GM23338 (cell line): Measurements from ENCODE around the gene CAPN10. TPM values are rescaled to one million over a fixed set of nuclear protein-coding genes. Genes with fewer than 3 reads are reported as not detected.

ENCODE experiments used
- ATAC-seq: fragments of 200-7000 bp; cut with Tn5 transposase; 3 replicates; pipeline ENCODE4 v1.9.1; 2020
- DNase-seq: peaks from one replicate; pipeline ENCODE4 v3.0.0-alpha.2; 2015; ENCODE audit warnings: low spot score
- H2AFZ ChIP-seq: fragments of 200-600 bp; sonication (generic); 2 replicates; pipeline ENCODE4 v1.8.0; 2016; ENCODE audit warnings: antibody characterized with exemption, mild to moderate bottlenecking, moderate library complexity
- H3F3A ChIP-seq: fragments of 200-600 bp; sonication (generic); replicated peaks from 2 replicates; pipeline ENCODE4 v1.8.0; 2017; ENCODE audit warnings: antibody characterized with exemption, mixed run types, low read depth
- H3K27ac ChIP-seq: fragments of 200-600 bp; sonication (generic); 2 replicates; pipeline ENCODE4 v1.6.1; 2016; ENCODE audit warnings: low read depth
- H3K27me3 ChIP-seq: fragments of 200-600 bp; sonication (generic); 2 replicates; pipeline ENCODE4 v1.8.0; 2016; ENCODE audit warnings: mild to moderate bottlenecking, mixed run types, moderate library complexity; ENCODE audit not compliant: insufficient read depth
- H3K36me3 ChIP-seq: fragments of 200-600 bp; sonication (generic); 2 replicates; pipeline ENCODE4 v1.8.0; 2016; ENCODE audit warnings: mild to moderate bottlenecking; ENCODE audit not compliant: insufficient read depth
- H3K4me1 ChIP-seq: fragments of 200-600 bp; sonication (generic); 2 replicates; pipeline ENCODE4 v1.8.0; 2016; ENCODE audit warnings: mild to moderate bottlenecking, moderate library complexity; ENCODE audit not compliant: insufficient read depth
- H3K4me2 ChIP-seq: fragments of 200-600 bp; sonication (generic); 2 replicates; pipeline ENCODE4 v1.7.1; 2017; ENCODE audit warnings: mixed run types
- H3K4me3 ChIP-seq: fragments of 200-600 bp; sonication (generic); 2 replicates; pipeline ENCODE4 v1.6.1; 2016; ENCODE audit warnings: mixed run types
- H3K79me2 ChIP-seq: fragments of 200-600 bp; sonication (generic); replicated peaks from 2 replicates; pipeline ENCODE4 v1.8.0; 2017; ENCODE audit warnings: mild to moderate bottlenecking; ENCODE audit not compliant: insufficient read depth
- H3K9me2 ChIP-seq: fragments of 200-600 bp; sonication (generic); 2 replicates; pipeline ENCODE4 v1.8.0; 2017; ENCODE audit not compliant: insufficient read depth
- H4K20me1 ChIP-seq: fragments of 200-600 bp; sonication (generic); replicated peaks from 2 replicates; pipeline ENCODE4 v1.8.0; 2017; ENCODE audit warnings: mild to moderate bottlenecking; ENCODE audit not compliant: insufficient read depth
- H3K27ac Mint-ChIP-seq: 2 replicates; pipeline ENCODE4 v1.8.0; 2020; ENCODE audit warnings: inconsistent platforms, mild to moderate bottlenecking, moderate library complexity, mixed read lengths
- H3K27me3 Mint-ChIP-seq: 3 replicates; pipeline ENCODE4 v1.8.0; 2022; ENCODE audit warnings: low read depth, mild to moderate bottlenecking, moderate library complexity, mixed read lengths, inconsistent platforms; ENCODE audit not compliant: insufficient read depth, poor library complexity
- H3K36me3 Mint-ChIP-seq: 3 replicates; pipeline ENCODE4 v1.8.0; 2021; ENCODE audit warnings: low read depth, mild to moderate bottlenecking, inconsistent platforms, moderate library complexity, mixed read lengths
- H3K4me1 Mint-ChIP-seq: 3 replicates; pipeline ENCODE4 v1.8.0; 2020; ENCODE audit warnings: mild to moderate bottlenecking, inconsistent platforms, mixed read lengths
- H3K4me3 Mint-ChIP-seq: 3 replicates; pipeline ENCODE4 v1.8.0; 2021; ENCODE audit warnings: moderate library complexity, mild to moderate bottlenecking, inconsistent platforms, mixed read lengths
- H3K9me3 Mint-ChIP-seq: 3 replicates; pipeline ENCODE4 v1.8.0; 2020; ENCODE audit warnings: moderate library complexity, mild to moderate bottlenecking, inconsistent platforms, mixed read lengths
- CREB1 ChIP-seq: fragments of 250-450 bp; sonication (Bioruptor Pico); IDR thresholded peaks from 2 replicates; pipeline ENCODE4 v1.5.0; 2020; ENCODE audit warnings: low read depth, mild to moderate bottlenecking, moderate library complexity
- ETS1 ChIP-seq: IDR thresholded peaks from 2 replicates; pipeline ENCODE4 v1.6.1; 2016; ENCODE audit warnings: antibody characterized with exemption
- EZH2 ChIP-seq: fragments of 200-600 bp; sonication (generic); IDR thresholded peaks from one replicate; pipeline ENCODE4 v1.8.0; 2017; ENCODE audit warnings: antibody characterized with exemption, mild to moderate bottlenecking, low read depth; ENCODE audit not compliant: unreplicated experiment
- EZH2phosphoT487 ChIP-seq: fragments of 200-600 bp; sonication (generic); IDR thresholded peaks from one replicate; pipeline ENCODE4 v1.8.1; 2018; ENCODE audit warnings: antibody characterized with exemption; ENCODE audit not compliant: unreplicated experiment
- REST ChIP-seq: IDR thresholded peaks from one replicate; pipeline ENCODE4 v1.6.1; 2018; ENCODE audit warnings: antibody characterized with exemption; ENCODE audit not compliant: unreplicated experiment
- ZNF331 ChIP-seq: fragments of 250-450 bp; sonication (Bioruptor Pico); IDR thresholded peaks from 2 replicates; pipeline ENCODE4 v1.5.0; 2020; ENCODE audit warnings: low read depth, mild to moderate bottlenecking, moderate library complexity
- ZNF462 ChIP-seq: fragments of 250-450 bp; sonication (Bioruptor Pico); IDR thresholded peaks from 2 replicates; pipeline ENCODE4 v1.5.0; 2020; ENCODE audit warnings: mild to moderate bottlenecking, moderate library complexity
- polyA plus RNA-seq: library from polyadenylated mRNA; unstranded; fragments of >200 nt; fragmentation: Nextera tagmentation; extraction: Ambion mirVana; gene quantifications from 2 replicates; pipeline ENCODE4 v1.2.1, GENCODE V29; 2016
- total RNA-seq: library from RNA; depleted of rRNA; stranded (reverse); fragments of >200 nt; shearing (Covaris generic); gene quantifications from 2 replicates; pipeline ENCODE4 v1.2.3, GENCODE V29; 2014

The CAPN10 gene
- total and polyA plus RNA-seq, 2 experiments from 2014 or later, result 30.2 to 59.8 TPM

- H4K20me1 ChIP-seq, result peaks cover 14% of the 10 kb centered on the region
- TF ChIP-seq CREB1 (CRISPR knock-in tag) (no peak), EZH2 (no peak), REST (no peak)
Measured at GRCh38 chr2:240578110-240578450, 8.5 kb upstream of the CAPN10 start.

GRCh38 chr2:240578488-240578887 is 8.0 kb upstream of the CAPN10 start:
- H3K4me3 ChIP-seq, result no peak overlapping the region
- H3K36me3 ChIP-seq, result no peaks in the 10 kb centered on the region
- ATAC-seq, result no peak
- TF ChIP-seq EZH2phosphoT487 (no peak), ZNF462 (CRISPR knock-in tag) (no peak), CREB1 (CRISPR knock-in tag) (no peak), ZNF331 (CRISPR knock-in tag) (no peak), ETS1 (no peak)

More at GRCh38 chr2:240578110-240578450, 8.5 kb upstream of the CAPN10 start:
- H3K4me1 Mint-ChIP-seq, result peaks cover 15% of the 10 kb centered on the region
- Histone ChIP-seq H3F3A (0 out of 2 replicates have a peak, but pooled peaks cover 2% of the 10 kb centered on the region), H3K27me3 (no peaks in the 10 kb centered on the region), H2AFZ (no peak overlapping the region), H3K4me3 (no peak overlapping the region), H3K79me2 (peaks cover 21% of the 10 kb centered on the region), H3K27ac (no peak overlapping the region), H3K4me1 (no peaks in the 10 kb centered on the region), H3K36me3 (no peaks in the 10 kb centered on the region), H3K9me2 (no peaks in the 10 kb centered on the region), H3K4me2 (no peak overlapping the region)
- H3K4me3 Mint-ChIP-seq, result no peak overlapping the region
- peaks cover 14% of the 10 kb centered on the region for H3K27me3 Mint-ChIP-seq
- H3K9me3 Mint-ChIP-seq, result no peaks in the 10 kb centered on the region
- no peaks in the 10 kb centered on the region; the same call in 2 of the 3 replicates for H3K36me3 Mint-ChIP-seq
- ATAC-seq (no peak), DNase-seq (no peak)
- no peak overlapping the region for H3K27ac Mint-ChIP-seq

More at GRCh38 chr2:240578488-240578887, 8.0 kb upstream of the CAPN10 start:
- Histone ChIP-seq H3K27me3 (no peaks in the 10 kb centered on the region), H3K4me1 (no peaks in the 10 kb centered on the region), H3K27ac (no peak overlapping the region), H3K4me2 (no peak overlapping the region), H3F3A (0 out of 2 replicates have a peak, but pooled peaks cover 2% of the 10 kb centered on the region), H3K79me2 (peaks cover 25% of the 10 kb centered on the region), H4K20me1 (peaks cover 14% of the 10 kb centered on the region), H3K9me2 (no peaks in the 10 kb centered on the region), H2AFZ (no peak overlapping the region)
- DNase-seq, result no peak
- Mint-ChIP-seq H3K27me3 (peaks cover 14% of the 10 kb centered on the region), H3K36me3 (no peaks in the 10 kb centered on the region; the same call in 2 of the 3 replicates), H3K9me3 (no peaks in the 10 kb centered on the region), H3K27ac (no peak overlapping the region), H3K4me3 (no peak overlapping the region), H3K4me1 (peaks cover 15% of the 10 kb centered on the region)
